AG09309 (cell line): ENCODE measurements around the gene CPNE4.
"Not testable (repeated sequence)": the region's sequence is repeated elsewhere in the genome, so short reads cannot be mapped to it uniquely, and the experiment has no call there.

Experiments
- DNase-seq: peaks from one replicate; pipeline ENCODE4 v3.0.0-alpha.2; 2010; ENCODE audit warnings: low read depth
- H3K4me3 ChIP-seq: 2 replicates; pipeline ENCODE4 v1.5.1; 2011; ENCODE audit warnings: mild to moderate bottlenecking, low read depth, low read length, moderate library complexity; ENCODE audit not compliant: control insufficient read depth
- CTCF ChIP-seq: IDR thresholded peaks from 2 replicates; pipeline ENCODE4 v1.5.1; 2011; ENCODE audit warnings: mild to moderate bottlenecking, low read depth, low read length, inconsistent platforms; ENCODE audit not compliant: insufficient read depth, control insufficient read depth; ENCODE audit errors: missing control alignments

CPNE4 gene

GRCh38 chr3:131900891-131901290, 133.9 kb downstream of the CPNE4 start:
- no peak for DNase-seq
- H3K4me3 ChIP-seq: no peak overlapping the region
- TF ChIP-seq CTCF: no peak

GRCh38 chr3:131899021-131899420, 135.8 kb downstream of the CPNE4 start:
- TF ChIP-seq CTCF: no peak
- no peak for DNase-seq
- H3K4me3 ChIP-seq: no peak overlapping the region

- no peak for TF ChIP-seq CTCF
- no peak for DNase-seq
- no peak overlapping the region for H3K4me3 ChIP-seq
Observed at GRCh38 chr3:131898346-131898745, 136.5 kb downstream of the CPNE4 start.

- DNase-seq: no peak
- no peak for TF ChIP-seq CTCF
- no peak overlapping the region for H3K4me3 ChIP-seq
Observed at GRCh38 chr3:131896285-131896684, 138.5 kb downstream of the CPNE4 start.

- TF ChIP-seq CTCF: no peak
- H3K4me3 ChIP-seq: no peak overlapping the region
- no peak for DNase-seq
Observed at GRCh38 chr3:131895766-131896165, 139.0 kb downstream of the CPNE4 start.

- no peak overlapping the region for H3K4me3 ChIP-seq
- no peak for DNase-seq
- no peak for TF ChIP-seq CTCF
Observed at GRCh38 chr3:131892331-131892730, 142.5 kb downstream of the CPNE4 start.

GRCh38 chr3:131885871-131886270, 148.9 kb downstream of the CPNE4 start:
- not testable (repeated sequence) for DNase-seq, H3K4me3 ChIP-seq
